Body of pancreas (tissue), 4 donors: ENCODE measurements around the gene NTSR1.

ENCODE experiments used
- CTCF ChIP-seq, 7 experiments: fragments of 450-650 bp in 4 of 7; fragments of 200-600 bp in 3 of 7; sonication (generic) in 3 of 7; IDR thresholded peaks; one replicate each; pipeline ENCODE4 v1.5.1; 2016 to 2019; ENCODE audit warnings: antibody characterized with exemption in 7 of 7
- POLR2A ChIP-seq, 3 donors: fragments of 450-650 bp; IDR thresholded peaks; one replicate each; pipeline ENCODE4 v1.6.1; 2016; ENCODE audit warnings: antibody characterized with exemption in 3 of 3, mild to moderate bottlenecking in 2 of 3

DNA sequence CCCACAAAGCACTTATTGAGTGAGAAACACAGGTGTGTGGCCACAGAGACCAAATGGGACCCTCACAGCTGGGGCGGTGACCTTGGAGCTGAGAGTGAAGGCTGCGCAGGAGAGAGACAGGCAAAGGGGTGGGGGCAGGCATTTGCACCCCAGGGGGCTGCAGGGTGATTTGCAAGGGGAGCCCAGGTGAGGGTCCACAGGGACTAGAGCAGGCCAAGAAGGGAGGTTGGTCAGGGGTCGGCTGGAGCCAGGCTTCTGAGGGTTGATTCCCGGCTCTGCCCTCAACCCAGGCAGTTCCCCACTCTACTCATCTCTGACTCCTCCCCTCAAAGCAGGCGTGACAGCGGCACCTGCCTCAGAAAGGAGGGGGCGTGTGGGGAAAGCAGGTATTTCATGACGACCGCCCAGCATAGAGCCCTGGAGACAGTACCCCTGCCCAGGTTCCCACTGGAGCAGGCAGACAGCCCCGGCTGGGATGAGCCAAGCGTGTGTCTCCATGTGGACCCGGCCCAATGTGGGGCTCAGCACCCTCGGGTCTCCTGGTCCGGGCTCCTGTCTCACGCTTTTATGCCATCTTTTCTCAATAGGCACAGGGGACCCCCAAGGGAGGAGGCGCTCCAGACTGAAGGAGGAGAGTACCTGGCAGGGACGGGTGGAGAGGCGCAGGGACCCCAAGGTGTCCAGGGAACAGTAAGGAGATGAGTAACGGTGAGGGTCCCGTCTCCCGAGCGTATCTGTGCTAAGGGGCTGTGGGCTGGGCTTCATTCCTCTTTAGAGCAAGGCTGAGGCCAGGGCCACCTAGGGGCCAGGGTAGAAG is 84.5 kb downstream of the NTSR1 start:
- TF ChIP-seq CTCF (IDR thresholded peaks at IDR 0.05) (no peak), POLR2A (IDR thresholded peaks at IDR 0.05) (no peak)
